ENCODE data around the gene AGPAT2. TPM values are rescaled to one million over a fixed set of nuclear protein-coding genes. Genes with fewer than 3 reads are reported as not detected.

AGPAT2 gene
- total RNA-seq, 1 experiment from 2014 or later, result 40.2 TPM

DNA sequence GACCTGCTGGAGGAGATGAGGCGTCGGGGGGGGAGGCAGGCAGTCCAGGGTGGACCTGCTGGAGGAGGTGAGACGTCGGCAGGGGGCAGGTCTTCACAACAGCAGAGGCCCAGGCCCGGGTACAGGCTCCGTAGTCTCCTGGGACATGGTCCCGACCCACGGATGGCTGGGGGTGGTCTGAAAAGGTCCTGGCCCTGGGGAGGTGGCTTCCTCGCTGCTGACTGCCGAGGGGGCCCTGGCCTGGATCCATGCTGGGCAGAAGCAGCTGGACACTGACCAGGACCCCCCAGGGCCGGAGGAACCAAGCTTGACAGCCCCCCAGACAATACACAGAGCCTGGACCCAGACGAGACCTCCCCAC lies 16.0 kb downstream of the AGPAT2 start:
- H3K9me3 Mint-ChIP-seq, result no peaks in the 10 kb centered on the region
- POLR2A ChIA-PET, result no interaction called here
- CTCF ChIA-PET, result interaction anchor here (0.5 to 3.4 kb wide), 44 partner anchors 10 to 384 kb away, joined by 3 to 103 read pairs (median 4); partner anchors contain the start of genes AGPAT2 and DNLZ
- H3K27ac Mint-ChIP-seq, result no peak overlapping the region
- no peaks in the 10 kb centered on the region for H3K27me3 Mint-ChIP-seq (ENCODE audit: low read depth)
- TF ChIP-seq, protein P1, sequence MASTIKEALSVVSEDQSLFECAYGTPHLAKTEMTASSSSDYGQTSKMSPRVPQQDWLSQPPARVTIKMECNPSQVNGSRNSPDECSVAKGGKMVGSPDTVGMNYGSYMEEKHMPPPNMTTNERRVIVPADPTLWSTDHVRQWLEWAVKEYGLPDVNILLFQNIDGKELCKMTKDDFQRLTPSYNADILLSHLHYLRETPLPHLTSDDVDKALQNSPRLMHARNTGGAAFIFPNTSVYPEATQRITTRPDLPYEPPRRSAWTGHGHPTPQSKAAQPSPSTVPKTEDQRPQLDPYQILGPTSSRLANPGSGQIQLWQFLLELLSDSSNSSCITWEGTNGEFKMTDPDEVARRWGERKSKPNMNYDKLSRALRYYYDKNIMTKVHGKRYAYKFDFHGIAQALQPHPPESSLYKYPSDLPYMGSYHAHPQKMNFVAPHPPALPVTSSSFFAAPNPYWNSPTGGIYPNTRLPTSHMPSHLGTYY (CRISPR knock-in tag; IDR thresholded peaks at IDR 0.05), result no peak
- TF ChIP-seq CREB1 (CRISPR knock-in tag; IDR thresholded peaks at IDR 0.05), result no peak
- no peak for TF ChIP-seq CBFB (CRISPR knock-in tag; IDR thresholded peaks at IDR 0.05; ENCODE audit: low read depth)
- TF ChIP-seq, protein P2, sequence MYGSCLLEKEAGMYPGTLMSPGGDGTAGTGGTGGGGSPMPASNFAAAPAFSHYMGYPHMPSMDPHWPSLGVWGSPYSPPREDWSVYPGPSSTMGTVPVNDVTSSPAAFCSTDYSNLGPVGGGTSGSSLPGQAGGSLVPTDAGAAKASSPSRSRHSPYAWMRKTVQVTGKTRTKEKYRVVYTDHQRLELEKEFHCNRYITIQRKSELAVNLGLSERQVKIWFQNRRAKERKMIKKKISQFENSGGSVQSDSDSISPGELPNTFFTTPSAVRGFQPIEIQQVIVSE (CRISPR knock-in tag; IDR thresholded peaks at IDR 0.05; ENCODE audit: borderline replicate concordance), result no peak
- TF ChIP-seq ZNF671 (CRISPR knock-in tag; IDR thresholded peaks at IDR 0.05), result no peak
- TF ChIP-seq SP1 (CRISPR knock-in tag; conservative IDR thresholded peaks at IDR 0.05), result no peak
- no peak for TF ChIP-seq ATF1 (CRISPR knock-in tag; IDR thresholded peaks at IDR 0.05)
- TF ChIP-seq SMAD3 (CRISPR knock-in tag; IDR thresholded peaks at IDR 0.05; ENCODE audit: borderline replicate concordance), result no peak
- no peaks in the 10 kb centered on the region for H3K36me3 Mint-ChIP-seq
- no peak overlapping the region for H3K4me3 Mint-ChIP-seq
- H3K4me1 Mint-ChIP-seq, result 0 out of 2 replicates have a peak, but pooled peaks cover 2% of the 10 kb centered on the region
- ATAC-seq (no peak), DNase-seq (ENCODE audit: low spot score) (no peak)

DNA sequence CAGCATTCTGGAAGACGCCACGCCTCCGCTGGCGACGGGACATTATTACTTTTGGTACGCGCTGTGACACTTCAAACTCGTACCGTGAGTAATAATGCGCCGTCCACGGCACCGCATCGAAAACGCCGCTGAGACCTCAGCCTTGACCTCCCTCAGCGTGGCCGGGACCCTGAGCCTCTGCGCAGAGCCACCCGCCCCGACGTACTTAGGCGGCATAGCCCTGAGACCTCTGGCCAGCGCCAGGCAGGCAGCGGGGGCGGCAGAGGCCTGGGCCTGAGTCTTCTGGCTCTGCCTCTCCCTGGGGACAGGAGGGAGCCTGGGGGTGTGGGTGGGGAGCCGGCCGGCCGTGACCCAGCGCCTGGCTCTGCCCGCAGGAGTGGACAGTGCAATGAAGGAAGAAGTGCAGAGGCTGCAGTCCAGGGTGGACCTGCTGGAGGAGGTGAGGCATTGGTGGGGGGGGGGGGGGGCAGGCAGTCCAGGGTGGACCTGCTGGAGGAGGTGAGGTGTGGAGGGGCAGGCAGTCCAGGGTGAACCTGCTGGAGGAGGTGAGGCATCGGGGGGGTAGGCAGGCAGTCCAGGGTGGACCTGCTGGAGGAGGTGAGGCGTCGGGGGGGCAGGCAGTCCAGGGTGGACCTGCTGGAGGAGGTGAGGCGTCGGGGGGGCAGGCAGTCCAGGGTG lies 16.5 kb downstream of the AGPAT2 start:
- Mint-ChIP-seq H3K27ac (no peak overlapping the region), H3K4me3 (no peak overlapping the region), H3K27me3 (ENCODE audit: low read depth) (no peaks in the 10 kb centered on the region), H3K9me3 (no peaks in the 10 kb centered on the region), H3K36me3 (no peaks in the 10 kb centered on the region), H3K4me1 (0 out of 2 replicates have a peak, but pooled peaks cover 2% of the 10 kb centered on the region)
- POLR2A ChIA-PET, result no interaction called here
- no peak for ATAC-seq
- CTCF ChIA-PET, result interaction anchor here (0.5 to 3.4 kb wide), 17 partner anchors 12 to 308 kb away, joined by 3 to 103 read pairs (median 5); partner anchors contain the start of genes AGPAT2 and DNLZ
- no peak for DNase-seq (ENCODE audit: low spot score)
- no peak for TF ChIP-seq SOX15 (CRISPR knock-in tag; IDR thresholded peaks at IDR 0.05)
- TF ChIP-seq NR3C1 (CRISPR knock-in tag; conservative IDR thresholded peaks at IDR 0.05; ENCODE audit: low read depth), result no peak
- TF ChIP-seq, protein P1 (CRISPR knock-in tag; IDR thresholded peaks at IDR 0.05), result no peak
- no peak for TF ChIP-seq FOXK1 (CRISPR knock-in tag; IDR thresholded peaks at IDR 0.05)

DNA sequence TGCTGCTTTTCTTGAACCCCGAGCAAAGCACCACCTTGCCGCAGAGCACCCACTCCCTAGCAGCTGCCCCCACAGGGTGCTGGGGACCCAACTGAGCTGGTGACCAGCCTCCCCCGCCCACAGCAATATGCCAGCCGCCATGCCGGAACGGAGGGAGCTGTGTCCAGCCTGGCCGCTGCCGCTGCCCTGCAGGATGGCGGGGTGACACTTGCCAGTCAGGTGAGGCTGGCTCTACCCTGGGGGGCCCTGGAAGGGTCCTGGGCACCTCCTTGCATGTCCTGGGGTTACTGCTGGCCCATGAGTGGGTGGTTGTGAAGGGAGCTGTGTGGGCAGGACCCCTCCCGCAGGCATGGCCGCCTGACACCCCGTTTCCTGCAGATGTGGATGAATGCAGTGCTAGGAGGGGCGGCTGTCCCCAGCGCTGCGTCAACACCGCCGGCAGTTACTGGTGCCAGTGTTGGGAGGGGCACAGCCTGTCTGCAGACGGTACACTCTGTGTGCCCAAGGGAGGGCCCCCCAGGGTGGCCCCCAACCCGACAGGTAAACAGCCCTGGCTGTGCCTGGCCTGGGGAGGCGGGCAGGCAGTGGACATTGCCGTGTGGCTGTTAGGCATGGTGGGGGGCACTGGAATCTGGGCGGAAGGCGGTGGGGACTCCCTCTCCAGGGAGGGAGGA lies 17.3 kb downstream of the AGPAT2 start:
- Mint-ChIP-seq H3K36me3 (no peaks in the 10 kb centered on the region), H3K27ac (no peak overlapping the region), H3K27me3 (ENCODE audit: low read depth) (no peaks in the 10 kb centered on the region; the same call in 1 of the 2 replicates), H3K4me3 (no peak overlapping the region), H3K4me1 (0 out of 2 replicates have a peak, but pooled peaks cover 1% of the 10 kb centered on the region), H3K9me3 (no peaks in the 10 kb centered on the region)
- ATAC-seq, result no peak
- no peak for DNase-seq (ENCODE audit: low spot score)
- ChIA-PET CTCF (no interaction called here), POLR2A (no interaction called here)
- TF ChIP-seq ETV6 (CRISPR knock-in tag; IDR thresholded peaks at IDR 0.05), result no peak
- no peak for TF ChIP-seq PRRX2 (CRISPR knock-in tag; IDR thresholded peaks at IDR 0.05)
- TF ChIP-seq OVOL2 (CRISPR knock-in tag; IDR thresholded peaks at IDR 0.05; ENCODE audit: borderline replicate concordance), result no peak
- TF ChIP-seq ZNF138 (CRISPR knock-in tag; conservative IDR thresholded peaks at IDR 0.05), result no peak
- TF ChIP-seq JAZF1 (CRISPR knock-in tag; IDR thresholded peaks at IDR 0.05), result no peak
- TF ChIP-seq, protein P3, sequence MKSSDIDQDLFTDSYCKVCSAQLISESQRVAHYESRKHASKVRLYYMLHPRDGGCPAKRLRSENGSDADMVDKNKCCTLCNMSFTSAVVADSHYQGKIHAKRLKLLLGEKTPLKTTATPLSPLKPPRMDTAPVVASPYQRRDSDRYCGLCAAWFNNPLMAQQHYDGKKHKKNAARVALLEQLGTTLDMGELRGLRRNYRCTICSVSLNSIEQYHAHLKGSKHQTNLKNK (CRISPR knock-in tag; IDR thresholded peaks at IDR 0.05), result no peak

All from WTC11 (cell line).